GM18909 (cell line): ENCODE results near the gene XRCC3.

Experiments
- ATAC-seq: cut with Tn5 transposase; IDR thresholded peaks from one replicate; pipeline ENCODE4 v1.9.1; 2021; ENCODE audit warnings: mild to moderate bottlenecking; ENCODE audit not compliant: unreplicated experiment, poor library complexity

The XRCC3 gene

GRCh38 chr14:103708750-103709187 lies 6.5 kb downstream of the XRCC3 start:
- ATAC-seq, result no peak

GRCh38 chr14:103707329-103708263 lies 7.7 kb downstream of the XRCC3 start:
- no peak for ATAC-seq

- ATAC-seq, result no peak
Observed at GRCh38 chr14:103706551-103707328, 8.5 kb downstream of the XRCC3 start.

- ATAC-seq, result no peak
Observed at GRCh38 chr14:103705504-103706284, 9.6 kb downstream of the XRCC3 start.

GRCh38 chr14:103705118-103705503 lies 10.1 kb downstream of the XRCC3 start:
- no peak for ATAC-seq

GRCh38 chr14:103704708-103705107 lies 10.5 kb downstream of the XRCC3 start:
- ATAC-seq, result no peak

- ATAC-seq, result no peak
Observed at GRCh38 chr14:103703433-103704385, 11.5 kb downstream of the XRCC3 start.

- no peak for ATAC-seq
Observed at GRCh38 chr14:103702497-103703432, 12.5 kb downstream of the XRCC3 start.

- no peak for ATAC-seq
Observed at GRCh38 chr14:103702095-103702494, 13.2 kb downstream of the XRCC3 start.

- ATAC-seq, result no peak
Observed at GRCh38 chr14:103700753-103701490, 14.3 kb downstream of the XRCC3 start.

GRCh38 chr14:103699901-103700752 lies 15.1 kb downstream of the XRCC3 start:
- ATAC-seq, result no peak

- no peak for ATAC-seq
Observed at GRCh38 chr14:103699261-103699661, 16.0 kb downstream of the XRCC3 start.

GRCh38 chr14:103698380-103699260 lies 16.6 kb downstream of the XRCC3 start:
- ATAC-seq, result no peak

- no peak for ATAC-seq
Observed at GRCh38 chr14:103697603-103698379, 17.5 kb downstream of the XRCC3 start.

GRCh38 chr14:103697206-103697602 lies 18.0 kb downstream of the XRCC3 start:
- no peak for ATAC-seq
